ENCODE measurements around the gene MSL2.

- no peak for TF ChIP-seq YY1 (IDR thresholded peaks at IDR 0.05; ENCODE audit: low read depth, low read length)
- no peak for TF ChIP-seq JUND (IDR thresholded peaks at IDR 0.05; ENCODE audit: low read length)
- TF ChIP-seq, protein P1, sequence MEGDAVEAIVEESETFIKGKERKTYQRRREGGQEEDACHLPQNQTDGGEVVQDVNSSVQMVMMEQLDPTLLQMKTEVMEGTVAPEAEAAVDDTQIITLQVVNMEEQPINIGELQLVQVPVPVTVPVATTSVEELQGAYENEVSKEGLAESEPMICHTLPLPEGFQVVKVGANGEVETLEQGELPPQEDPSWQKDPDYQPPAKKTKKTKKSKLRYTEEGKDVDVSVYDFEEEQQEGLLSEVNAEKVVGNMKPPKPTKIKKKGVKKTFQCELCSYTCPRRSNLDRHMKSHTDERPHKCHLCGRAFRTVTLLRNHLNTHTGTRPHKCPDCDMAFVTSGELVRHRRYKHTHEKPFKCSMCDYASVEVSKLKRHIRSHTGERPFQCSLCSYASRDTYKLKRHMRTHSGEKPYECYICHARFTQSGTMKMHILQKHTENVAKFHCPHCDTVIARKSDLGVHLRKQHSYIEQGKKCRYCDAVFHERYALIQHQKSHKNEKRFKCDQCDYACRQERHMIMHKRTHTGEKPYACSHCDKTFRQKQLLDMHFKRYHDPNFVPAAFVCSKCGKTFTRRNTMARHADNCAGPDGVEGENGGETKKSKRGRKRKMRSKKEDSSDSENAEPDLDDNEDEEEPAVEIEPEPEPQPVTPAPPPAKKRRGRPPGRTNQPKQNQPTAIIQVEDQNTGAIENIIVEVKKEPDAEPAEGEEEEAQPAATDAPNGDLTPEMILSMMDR (IDR thresholded peaks at IDR 0.05; ENCODE audit: control extremely low read depth in 1 of 3, insufficient read depth in 1 of 3, low read depth in 1 of 3, low read length in 3 of 3): no peak
- no peak for TF ChIP-seq RAD21 (IDR thresholded peaks at IDR 0.05 in 1 of 2, conservative IDR thresholded peaks at IDR 0.05 in 1 of 2; ENCODE audit: low read depth in 2 of 2, low read length in 2 of 2)
- no peak for TF ChIP-seq SP2 (IDR thresholded peaks at IDR 0.05; ENCODE audit: low read length)
- TF ChIP-seq CEBPB (IDR thresholded peaks at IDR 0.05; ENCODE audit: low read depth, low read length): no peak
- TF ChIP-seq, protein P2, sequence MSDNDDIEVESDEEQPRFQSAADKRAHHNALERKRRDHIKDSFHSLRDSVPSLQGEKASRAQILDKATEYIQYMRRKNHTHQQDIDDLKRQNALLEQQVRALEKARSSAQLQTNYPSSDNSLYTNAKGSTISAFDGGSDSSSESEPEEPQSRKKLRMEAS (IDR thresholded peaks at IDR 0.05): no peak
- no peak for TF ChIP-seq RFX5 (IDR thresholded peaks at IDR 0.05; ENCODE audit: borderline replicate concordance, low read depth, low read length)
- no peak for TF ChIP-seq POLR2AphosphoS5 (IDR thresholded peaks at IDR 0.05; ENCODE audit: low read depth, low read length)
- no peak for TF ChIP-seq SAP30 (IDR thresholded peaks at IDR 0.05; ENCODE audit: insufficient read depth, insufficient replicate concordance, low read length)
- TF ChIP-seq EGR1 (IDR thresholded peaks at IDR 0.05; ENCODE audit: borderline replicate concordance, low read depth, low read length): no peak
- no peak for TF ChIP-seq GABPA (IDR thresholded peaks at IDR 0.05; ENCODE audit: borderline replicate concordance, insufficient read depth, low read length)
- TF ChIP-seq RBBP5 (IDR thresholded peaks at IDR 0.05; ENCODE audit: borderline replicate concordance, low read depth, low read length): no peak
- TF ChIP-seq EP300 (IDR thresholded peaks at IDR 0.05; ENCODE audit: borderline replicate concordance in 1 of 2, low read depth in 2 of 2, low read length in 2 of 2): no peak
Observed at GRCh38 chr3:136134091-136134490, 62.0 kb downstream of the MSL2 start.
